IMR-90 (cell line): ENCODE measurements around the gene MRGPRD. TPM values are rescaled to one million over a fixed set of nuclear protein-coding genes. Genes with fewer than 3 reads are reported as not detected.

Experiments used
- ATAC-seq: fragments of 200-7000 bp; cut with Tn5 transposase; 2 replicates; pipeline ENCODE4 v1.9.1; 2020; ENCODE audit warnings: low read depth, mild to moderate bottlenecking, moderate library complexity
- BruUV-seq: library from RNA; stranded (reverse); fragments of 400-500 nt; replicated peaks from 2 replicates; lab custom pipeline; 2021; lab: Mats Ljungman, UMichigan
- CTCF ChIA-PET: fragments of 300-600 bp; formaldehyde crosslinking; extraction: SDS; loops from one replicate; lab custom pipeline; 2021; ENCODE audit warnings: antibody characterized with exemption; lab: Yijun Ruan, JAX
- POLR2A ChIA-PET: fragments of 300-600 bp; sonication (Branson Sonifier 250); formaldehyde crosslinking; loops from one replicate; lab custom pipeline; 2022; ENCODE audit warnings: antibody characterized with exemption; ENCODE audit not compliant: unreplicated experiment; lab: Charles Lee
- DNase-seq: peaks from one replicate; pipeline ENCODE4 v3.0.0; 2013
- H2AFZ ChIP-seq: replicated peaks from 2 replicates; pipeline ENCODE3; 2013; ENCODE audit warnings: low read length, mild to moderate bottlenecking; ENCODE audit not compliant: poor library complexity
- H2AK5ac ChIP-seq: 2 replicates; pipeline ENCODE4 v1.6.1; 2013; ENCODE audit warnings: low read depth, low read length, inconsistent platforms
- H2AK9ac ChIP-seq: replicated peaks from 2 replicates; pipeline ENCODE3; 2013; ENCODE audit warnings: mild to moderate bottlenecking, low read depth, low read length, moderate library complexity; ENCODE audit not compliant: poor library complexity
- H2BK120ac ChIP-seq: 2 replicates; pipeline ENCODE4 v1.6.1; 2013; ENCODE audit warnings: low read depth, low read length, inconsistent platforms
- H2BK15ac ChIP-seq: 3 replicates; pipeline ENCODE4 v1.6.1; 2013; ENCODE audit warnings: low read depth, low read length, inconsistent platforms
- H2BK20ac ChIP-seq: 2 replicates; pipeline ENCODE4 v1.6.1; 2013; ENCODE audit warnings: low read depth, mild to moderate bottlenecking, inconsistent platforms, low read length, moderate library complexity
- H2BK5ac ChIP-seq: 2 replicates; pipeline ENCODE4 v1.6.1; 2013; ENCODE audit warnings: mild to moderate bottlenecking, low read depth, low read length, inconsistent platforms; ENCODE audit not compliant: poor library complexity, severe bottlenecking
- H3K14ac ChIP-seq: replicated peaks from 2 replicates; pipeline ENCODE4 v1.6.1; 2013; ENCODE audit warnings: low read depth, low read length, inconsistent platforms
- H3K18ac ChIP-seq: 2 replicates; pipeline ENCODE4 v1.6.1; 2013; ENCODE audit warnings: low read depth, low read length, control low read depth
- H3K23ac ChIP-seq: 2 replicates; pipeline ENCODE4 v1.6.1; 2013; ENCODE audit warnings: low read depth, low read length, inconsistent platforms
- H3K27ac ChIP-seq: 2 replicates; pipeline ENCODE4 v1.5.1; 2013; ENCODE audit warnings: mild to moderate bottlenecking, control low read depth, low read length; ENCODE audit not compliant: insufficient read depth
- H3K27me3 ChIP-seq: 2 replicates; pipeline ENCODE4 v1.6.1; 2013; ENCODE audit warnings: low read length; ENCODE audit not compliant: control insufficient read depth, insufficient read depth
- H3K36me3 ChIP-seq: 2 replicates; pipeline ENCODE4 v1.6.1; 2013; ENCODE audit warnings: low read length, mixed read lengths; ENCODE audit not compliant: control insufficient read depth, insufficient read depth
- H3K4ac ChIP-seq: 2 replicates; pipeline ENCODE4 v1.6.1; 2013; ENCODE audit warnings: low read depth, low read length, inconsistent platforms
- H3K4me1 ChIP-seq: 2 replicates; pipeline ENCODE4 v1.6.1; 2013; ENCODE audit warnings: low read length, mixed read lengths; ENCODE audit not compliant: control insufficient read depth, insufficient read depth
- H3K4me2 ChIP-seq: 2 replicates; pipeline ENCODE4 v1.6.1; 2013; ENCODE audit warnings: low read depth, mild to moderate bottlenecking, control low read depth, low read length, moderate library complexity
- H3K4me3 ChIP-seq: 2 replicates; pipeline ENCODE4 v1.5.1; 2013; ENCODE audit warnings: low read depth, mild to moderate bottlenecking, control low read depth, low read length, moderate library complexity; ENCODE audit not compliant: insufficient read depth
- H3K56ac ChIP-seq: 2 replicates; pipeline ENCODE4 v1.6.1; 2013; ENCODE audit warnings: low read length, inconsistent platforms; ENCODE audit not compliant: insufficient read depth; ENCODE audit errors: extremely low read depth
- H3K79me1 ChIP-seq, 2 experiments: 2 replicates each; pipeline ENCODE4 v1.6.1; 2013; ENCODE audit warnings: low read length in 2 of 2, inconsistent platforms in 1 of 2, low read depth in 1 of 2
- H3K9ac ChIP-seq: 2 replicates; pipeline ENCODE4 v1.6.1; 2013; ENCODE audit warnings: low read depth, low read length, control low read depth
- H3K9me1 ChIP-seq: 2 replicates; pipeline ENCODE4 v1.6.1; 2013; ENCODE audit warnings: low read length, inconsistent platforms; ENCODE audit not compliant: insufficient read depth
- H3K9me3 ChIP-seq: 2 replicates; pipeline ENCODE4 v1.6.1; 2013; ENCODE audit warnings: low read length; ENCODE audit not compliant: control insufficient read depth, insufficient read depth
- H4K20me1 ChIP-seq: 2 replicates; pipeline ENCODE4 v1.6.1; 2013; ENCODE audit warnings: low read length, inconsistent platforms; ENCODE audit not compliant: insufficient read depth
- H4K5ac ChIP-seq: 2 replicates; pipeline ENCODE4 v1.6.1; 2013; ENCODE audit warnings: mild to moderate bottlenecking, low read depth, low read length, control low read depth
- H4K8ac ChIP-seq, 2 experiments: 2 replicates each; pipeline ENCODE4 v1.6.1; 2013; ENCODE audit warnings: low read depth in 2 of 2, low read length in 2 of 2, control low read depth in 1 of 2, inconsistent platforms in 1 of 2
- H4K91ac ChIP-seq: 2 replicates; pipeline ENCODE4 v1.6.1; 2013; ENCODE audit warnings: low read depth, low read length, inconsistent platforms; ENCODE audit not compliant: insufficient read depth
- BHLHE40 ChIP-seq: fragments of 150-350 bp; IDR thresholded peaks from 2 replicates; pipeline ENCODE4 v1.6.1; 2016; ENCODE audit warnings: mild to moderate bottlenecking, low read depth, low read length
- CTCF ChIP-seq: conservative IDR thresholded peaks from 2 replicates; pipeline ENCODE4 v1.5.1; 2012; ENCODE audit warnings: mild to moderate bottlenecking, low read depth, low read length, improper control_type of control experiment
- MAZ ChIP-seq: IDR thresholded peaks from 2 replicates; pipeline ENCODE4 v1.6.1; 2012; ENCODE audit warnings: low read depth, mild to moderate bottlenecking, low read length, improper control_type of control experiment, moderate library complexity, borderline replicate concordance
- RFX5 ChIP-seq: IDR thresholded peaks from 2 replicates; pipeline ENCODE4 v1.8.0; 2012; ENCODE audit warnings: low read depth, mild to moderate bottlenecking, low read length, moderate library complexity
- WGBS, 2 experiments: methylation state at CpG; one replicate each; pipeline versions ENCODE4 v1.1.5 to v1.1.7; 2013; ENCODE audit warnings: missing lambda C conversion rate in 2 of 2; ENCODE audit not compliant: insufficient read length in 1 of 2; ENCODE audit errors: extremely low coverage in 2 of 2; 5-methylcytosine and 5-hydroxymethylcytosine counted together
- dilution Hi-C: fragments of 300-500 bp; cut with HindIII; formaldehyde crosslinking; loops from one replicate; pipeline ENCODE4 v1.14.3; 2018; ENCODE audit warnings: low sequenced_read_pairs; ENCODE audit not compliant: unreplicated experiment
- in situ Hi-C: fragments of 300-500 bp; cut with MboI; formaldehyde crosslinking; loops from 3 replicates; pipeline ENCODE4 v1.14.3; 2019; ENCODE audit warnings: low sequenced_read_pairs, inconsistent platforms, mixed read lengths
- intact Hi-C: fragments of 100-400 bp; cut with micrococcal nuclease; formaldehyde crosslinking; loops from 2 replicates; pipeline ENCODE4 v1.10.0; 2022
- polyA plus RNA-seq, 3 experiments: library from polyadenylated mRNA; depleted of rRNA; stranded (reverse); fragments of >200 nt; gene quantifications; 2 replicates each; pipeline ENCODE4 v1.2.3, GENCODE V29; 2012; ENCODE audit warnings: low replicate concordance in 1 of 3
- total RNA-seq: library from RNA; depleted of rRNA; stranded (reverse); fragments of >200 nt; gene quantifications from 2 replicates; pipeline ENCODE4 v1.2.3, GENCODE V29; 2012

Gene MRGPRD
- total and polyA plus RNA-seq, 2 of the 4 experiments (the other 2 are of a cell fraction) = not detected

GRCh38 chr11:68932358-68932757 is 48.4 kb downstream of the MRGPRD start:
- no TSS peak for BruUV-seq
- WGBS, 2 experiments = no CpG with 5 or more reads among the region's 7 CpGs
- in situ Hi-C loops = loop anchor here (25.0 kb wide), 1 partner anchor 730 kb away; no protein-coding TSS in a partner anchor

More at GRCh38 chr11:68932358-68932757, 48.4 kb downstream of the MRGPRD start:
- no peak overlapping the region for H4K91ac ChIP-seq
- H4K8ac ChIP-seq = no peak overlapping the region
- no peak overlapping the region for H2AK5ac ChIP-seq
- ChIA-PET POLR2A (no interaction called here), CTCF (no interaction called here)
- ATAC-seq = no peak
- no peak overlapping the region for H2AFZ ChIP-seq
- no peak overlapping the region for H2BK5ac ChIP-seq
- H3K27me3 ChIP-seq = no peaks in the 10 kb centered on the region
- H2BK20ac ChIP-seq = no peak overlapping the region
- H3K4me2 ChIP-seq = no peak overlapping the region
- TF ChIP-seq CTCF = no peak
- no peak for TF ChIP-seq RFX5
- TF ChIP-seq MAZ = no peak
- no peak for TF ChIP-seq BHLHE40
- no peak for DNase-seq
- peaks cover 69% of the 10 kb centered on the region for H3K36me3 ChIP-seq
- H4K5ac ChIP-seq = no peak overlapping the region
- no peaks in the 10 kb centered on the region for H4K20me1 ChIP-seq
- H2AK9ac ChIP-seq = no peak overlapping the region
- no peaks in the 10 kb centered on the region for H3K4me1 ChIP-seq
- no peak overlapping the region for H3K56ac ChIP-seq
- no peak overlapping the region for H3K14ac ChIP-seq
- no peak overlapping the region for H3K27ac ChIP-seq
- peaks cover 2 to 7% of the 10 kb centered on the region in 2 experiments; a peak in 2 of 4 replicates for H3K79me1 ChIP-seq
- no peak overlapping the region for H2BK120ac ChIP-seq
- no peak overlapping the region for H3K4me3 ChIP-seq
- H3K9ac ChIP-seq = no peak overlapping the region
- no peak overlapping the region for H3K18ac ChIP-seq
- H3K9me1 ChIP-seq = no peaks in the 10 kb centered on the region; the same call in 1 of the 2 replicates
- no peak overlapping the region for H3K4ac ChIP-seq
- no peaks in the 10 kb centered on the region for H3K9me3 ChIP-seq
- H2BK15ac ChIP-seq = no peak overlapping the region
- dilution Hi-C loops = no loop called here
- intact Hi-C loops = no loop called here
- H3K23ac ChIP-seq = no peak overlapping the region
